IPS DF 19.7 (cell line): ENCODE results near the gene CD2AP.
"Not testable (repeated sequence)": the region's sequence is repeated elsewhere in the genome, so short reads cannot be mapped to it uniquely, and the experiment has no call there.

Source experiments
- DNase-seq: peaks from one replicate; pipeline ENCODE4 v3.0.0-alpha.2; 2013; ENCODE audit warnings: low read depth, low spot score

Gene CD2AP

DNA sequence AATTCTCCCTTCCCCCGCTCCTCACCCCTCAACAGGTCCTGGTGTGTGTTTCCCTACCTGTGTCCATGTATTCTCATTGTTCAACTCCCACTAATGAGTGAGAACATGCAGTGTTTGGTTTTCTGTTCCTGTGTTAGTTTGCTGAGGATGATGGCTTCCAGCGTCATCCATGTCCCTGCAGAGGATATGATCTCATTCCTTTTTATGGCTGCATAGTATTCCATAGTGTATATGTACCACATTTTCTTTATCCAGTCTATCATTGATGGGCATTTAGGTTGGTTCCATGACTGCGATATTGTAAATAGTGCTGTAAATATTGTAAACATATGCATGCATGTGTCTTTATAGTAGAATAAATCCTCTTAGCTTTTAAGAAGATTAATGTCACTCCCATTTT lies 89.0 kb downstream of the CD2AP start:
- DNase-seq: not testable (repeated sequence)

DNA sequence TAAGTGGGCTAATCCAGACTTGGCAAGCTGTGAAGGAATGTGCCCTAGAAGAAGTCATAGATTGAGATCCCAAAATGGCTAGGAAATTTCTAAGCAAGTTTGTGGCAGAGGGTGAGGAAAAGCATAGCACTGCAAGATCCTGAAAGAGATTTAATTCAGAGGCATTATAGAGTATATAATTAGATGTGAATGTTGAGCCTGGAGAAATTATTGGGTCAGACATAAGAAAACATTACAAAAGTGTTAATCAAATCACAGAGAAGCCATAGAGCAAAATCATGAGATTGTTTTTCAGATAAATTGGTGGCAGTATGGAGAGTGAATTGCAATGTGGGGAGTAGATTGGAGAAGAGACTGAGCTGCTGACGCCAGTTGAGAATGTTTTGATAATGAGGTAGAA lies 90.0 kb downstream of the CD2AP start:
- no peak for DNase-seq

GRCh38 chr6:47571488-47571887 lies 93.9 kb downstream of the CD2AP start:
- no peak for DNase-seq

DNA sequence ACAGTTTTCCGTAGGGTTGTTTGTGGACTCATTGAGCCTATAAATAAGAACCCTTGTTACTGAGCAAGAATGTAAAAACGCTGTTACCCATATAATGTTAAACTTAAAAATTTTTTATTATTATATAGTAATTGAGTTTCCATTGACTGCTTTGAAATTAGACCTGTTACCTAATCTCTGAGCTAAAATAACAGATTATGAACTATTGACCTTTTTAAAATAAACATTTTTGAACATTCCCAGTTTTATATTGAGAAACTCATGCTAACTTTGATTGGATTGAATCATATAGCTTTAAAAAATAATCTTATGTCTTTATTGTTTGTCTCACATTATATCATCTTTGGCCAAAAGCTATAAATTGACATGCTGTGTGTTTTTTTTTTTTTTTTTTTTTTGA lies 95.5 kb downstream of the CD2AP start:
- DNase-seq: no peak

DNA sequence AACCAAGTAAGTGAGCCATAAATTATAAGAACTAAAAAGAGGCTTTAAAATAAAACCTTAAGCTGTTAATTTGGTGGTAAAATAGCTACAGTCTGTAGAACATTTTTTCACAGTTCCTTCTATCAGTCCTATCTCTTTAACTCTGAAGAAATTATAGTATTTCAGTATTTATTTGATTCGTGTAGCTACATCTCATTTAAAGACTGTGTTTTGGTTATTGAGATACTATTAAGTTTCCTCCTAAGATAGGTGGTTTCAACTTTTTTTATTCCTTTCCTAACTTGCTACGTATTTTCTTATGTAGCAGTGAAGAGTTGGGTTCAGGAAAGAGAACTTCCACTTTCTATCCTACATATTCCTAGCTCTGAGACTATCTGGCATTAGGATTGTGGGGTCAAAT lies 97.2 kb downstream of the CD2AP start:
- no peak for DNase-seq

DNA sequence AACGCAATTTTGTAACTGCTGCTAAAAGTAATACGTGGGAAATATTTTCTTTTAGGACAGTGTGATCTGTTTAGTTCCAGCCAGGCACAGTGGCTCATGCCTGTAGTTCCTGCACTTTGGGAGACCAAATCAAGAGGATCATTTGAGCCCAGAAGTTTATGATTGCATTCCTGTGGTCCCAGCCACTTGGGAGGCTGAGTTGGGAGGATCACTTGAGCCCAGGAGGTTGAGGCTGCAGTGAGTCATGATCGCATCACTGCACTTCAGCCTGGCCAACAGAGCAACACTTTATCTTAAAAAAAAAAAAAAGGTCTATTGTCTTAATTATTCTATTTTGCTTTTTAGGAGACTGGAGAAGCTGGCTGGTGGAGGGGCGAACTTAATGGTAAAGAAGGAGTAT lies 101.5 kb downstream of the CD2AP start:
- no peak for DNase-seq

- no peak for DNase-seq
Measured at GRCh38 chr6:47581591-47581990, 104.0 kb downstream of the CD2AP start.

GRCh38 chr6:47587493-47587892 lies 109.9 kb downstream of the CD2AP start:
- DNase-seq: no peak

DNA sequence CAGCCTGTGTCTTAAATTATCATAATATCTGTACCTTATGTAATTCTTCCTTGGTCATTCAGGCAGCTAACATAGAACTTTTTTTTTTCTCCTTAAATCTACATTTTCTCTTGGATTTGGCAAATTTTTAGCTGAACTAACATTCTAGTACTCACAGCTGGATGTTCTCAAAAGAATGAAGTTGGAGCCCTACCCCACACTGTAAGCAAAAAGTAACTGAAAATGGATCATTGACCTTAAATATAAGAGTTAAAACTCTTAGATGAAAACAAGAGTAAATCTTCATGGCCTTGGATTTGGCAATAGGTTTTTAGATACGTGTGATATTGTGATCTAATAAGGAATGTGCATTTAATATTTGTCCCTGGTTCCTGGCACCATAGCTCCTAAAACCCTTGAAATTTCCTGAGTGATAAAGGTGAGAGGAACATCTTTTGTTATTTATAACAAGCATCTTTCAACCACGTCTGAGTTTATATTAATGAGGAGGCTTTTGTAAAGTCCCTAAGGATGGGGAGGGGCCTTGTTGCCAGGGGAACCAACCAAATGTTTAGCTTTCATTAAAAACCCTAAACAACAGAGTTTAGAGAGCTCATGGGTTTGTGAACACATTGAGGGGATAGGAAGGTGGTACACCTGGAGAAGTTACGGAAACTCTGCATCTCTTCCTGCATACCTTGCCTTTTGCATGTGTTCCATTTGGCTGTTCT lies 114.7 kb downstream of the CD2AP start:
- DNase-seq: no peak

DNA sequence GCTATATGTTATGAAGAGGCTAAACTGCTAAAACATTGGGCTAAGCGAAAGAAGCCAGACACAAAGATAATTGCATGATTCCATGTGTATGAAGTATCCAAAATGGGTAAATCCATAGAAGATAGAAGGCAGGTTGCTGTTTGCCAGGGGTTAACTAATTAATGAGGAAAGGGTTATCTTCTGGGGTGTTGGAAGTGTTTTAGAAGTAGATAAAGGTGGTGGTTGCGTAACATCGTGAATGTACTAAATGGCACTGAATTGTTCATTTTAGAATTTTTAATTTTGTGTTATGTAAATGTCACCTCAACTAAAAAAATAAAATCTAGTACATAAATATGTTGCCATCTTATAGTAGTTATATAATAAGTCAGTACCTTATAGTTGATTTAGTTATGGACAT lies 116.4 kb downstream of the CD2AP start:
- no peak for DNase-seq

DNA sequence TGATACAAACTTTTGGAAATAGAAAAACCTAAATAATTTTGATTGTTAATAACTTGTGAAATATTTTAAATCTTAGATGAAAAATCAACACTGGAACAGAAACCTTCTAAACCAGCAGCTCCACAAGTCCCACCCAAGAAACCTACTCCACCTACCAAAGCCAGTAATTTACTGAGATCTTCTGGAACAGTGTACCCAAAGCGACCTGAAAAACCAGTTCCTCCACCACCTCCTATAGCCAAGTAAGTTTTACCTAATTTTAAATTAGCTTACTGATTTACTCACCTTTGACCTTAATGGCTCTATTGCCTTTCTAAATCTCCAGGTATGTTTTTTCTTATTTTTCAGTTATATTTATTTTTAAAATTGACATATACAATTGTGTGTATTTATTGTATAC lies 118.2 kb downstream of the CD2AP start:
- no peak for DNase-seq

GRCh38 chr6:47598367-47598766 lies 120.8 kb downstream of the CD2AP start:
- no peak for DNase-seq

DNA sequence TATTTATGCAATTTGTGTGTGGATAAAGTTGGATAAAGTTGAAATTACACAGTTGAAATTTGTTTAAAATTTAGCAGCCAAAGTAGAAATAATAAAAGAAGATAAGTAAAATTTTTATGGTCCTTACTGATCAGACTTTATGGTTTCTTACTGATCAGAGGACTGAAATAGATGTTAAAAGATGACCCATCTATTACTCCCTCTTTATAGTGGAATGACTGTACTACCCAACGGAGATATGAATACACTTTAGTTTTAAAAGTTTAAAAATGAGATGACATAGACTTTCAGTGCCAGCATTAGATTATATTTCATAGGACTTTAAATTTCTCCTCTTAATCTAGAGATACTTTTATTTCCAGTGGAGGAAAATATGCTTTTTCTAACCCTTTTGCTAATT lies 121.9 kb downstream of the CD2AP start:
- no peak for DNase-seq

GRCh38 chr6:47603227-47603626 lies 125.6 kb downstream of the CD2AP start:
- no peak for DNase-seq

- no peak for DNase-seq
Measured at GRCh38 chr6:47603995-47604394, 126.4 kb downstream of the CD2AP start.

DNA sequence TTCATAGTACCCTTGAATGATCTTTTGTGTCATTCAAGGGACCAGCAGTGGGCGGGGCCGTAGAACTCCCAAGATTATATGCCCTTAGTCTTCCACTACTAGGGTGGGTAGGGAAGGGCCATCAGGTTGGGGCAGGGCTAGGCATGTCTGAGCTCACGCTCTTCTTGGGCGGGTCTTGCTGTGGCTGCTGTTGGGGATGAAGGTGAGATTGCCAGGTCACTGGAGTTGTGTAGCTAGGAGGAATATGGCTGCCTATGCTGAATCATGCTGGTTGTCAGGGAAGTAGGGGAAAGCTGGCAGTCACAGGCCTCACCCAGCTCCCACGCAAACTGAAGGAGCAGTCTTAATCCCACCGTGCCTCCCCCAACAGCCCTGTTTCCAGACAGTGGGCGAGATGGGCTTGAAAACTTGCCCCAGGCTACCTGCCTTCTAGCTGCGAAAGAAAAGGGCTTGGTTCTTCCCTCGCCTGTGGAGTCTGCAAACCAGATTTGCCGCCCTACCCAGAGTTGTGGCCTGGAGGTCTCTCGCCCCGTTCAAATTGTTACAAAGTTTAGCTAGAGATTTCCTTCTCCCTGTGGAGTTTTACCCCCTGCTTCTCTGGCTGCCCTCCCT lies 144.4 kb downstream of the CD2AP start:
- no peak for DNase-seq

GRCh38 chr6:47626782-47627181 lies 149.2 kb downstream of the CD2AP start:
- no peak for DNase-seq

- DNase-seq: no peak
Measured at GRCh38 chr6:47628448-47629272, 151.1 kb downstream of the CD2AP start.

DNA sequence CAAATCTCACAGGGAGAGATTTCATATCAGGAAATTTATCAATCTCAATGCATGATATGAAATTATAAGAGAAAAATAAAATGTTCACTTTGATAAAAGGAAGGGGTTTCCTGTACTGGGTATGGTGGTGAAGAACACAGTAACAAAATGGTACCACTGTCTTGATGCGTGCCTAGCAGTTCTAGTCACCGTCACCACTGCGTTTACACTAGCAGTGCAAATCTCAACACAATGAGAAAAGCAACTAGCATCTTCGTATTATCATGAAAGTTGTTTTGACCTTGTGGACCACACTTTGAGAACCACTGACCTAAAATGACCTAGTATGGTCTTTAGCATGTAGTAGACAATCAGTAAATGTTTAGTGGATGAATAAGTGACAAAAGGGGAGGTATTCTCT lies 152.4 kb downstream of the CD2AP start:
- no peak for DNase-seq

DNA sequence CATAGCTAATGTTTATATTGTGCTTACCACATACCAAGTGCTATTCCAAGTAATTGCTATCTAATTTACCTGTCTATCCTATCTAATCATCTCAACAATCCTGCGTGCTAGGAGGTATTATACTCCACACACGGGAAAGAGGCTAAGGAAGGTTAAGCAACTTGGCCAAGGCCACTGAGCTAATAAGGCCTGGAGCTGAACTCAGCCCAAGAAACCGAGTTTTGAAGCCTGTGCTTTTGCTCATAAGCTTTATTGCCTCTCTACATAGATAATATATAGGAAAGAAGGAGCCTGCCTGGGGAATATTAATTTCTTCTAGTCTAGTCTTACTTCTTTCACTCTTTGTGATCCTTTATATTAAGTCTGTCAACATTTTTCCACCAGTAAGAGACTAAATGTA lies 153.0 kb downstream of the CD2AP start:
- DNase-seq: no peak

GRCh38 chr6:47631269-47631772 lies 153.7 kb downstream of the CD2AP start:
- DNase-seq: no peak

- no peak for DNase-seq
Measured at GRCh38 chr6:47631797-47632196, 154.2 kb downstream of the CD2AP start.

- no peak for DNase-seq
Measured at GRCh38 chr6:47633141-47633540, 155.6 kb downstream of the CD2AP start.
